B cell (primary cell): ENCODE data around the gene CCDC112. TPM values are rescaled to one million over a fixed set of nuclear protein-coding genes. Genes with fewer than 3 reads are reported as not detected.
A peak's percentile ranks its signal among the peaks of the same experiment; 100 is the strongest.

ENCODE experiments used
- ATAC-seq: fragments of 200-7000 bp; cut with Tn5 transposase; one replicate; pipeline ENCODE4 v1.10.0; 2021; ENCODE audit warnings: low read depth, mild to moderate bottlenecking, moderate number of reproducible peaks, moderate library complexity
- CTCF ChIA-PET: fragments of 350-600 bp; sonication (Branson Sonifier 250); formaldehyde crosslinking; loops from one replicate; lab custom pipeline; 2021; ENCODE audit warnings: antibody characterized with exemption, inconsistent platforms; lab: Charles Lee
- POLR2A ChIA-PET: fragments of 350-600 bp; sonication (Branson Sonifier 250); formaldehyde crosslinking; loops from one replicate; lab custom pipeline; 2021; ENCODE audit warnings: antibody characterized with exemption; lab: Charles Lee
- DNase-seq: peaks from one replicate; pipeline ENCODE4 v3.0.0; 2013
- H2AFZ ChIP-seq: 2 replicates; pipeline ENCODE4 v1.6.1; 2012; ENCODE audit warnings: mild to moderate bottlenecking, low read depth, low read length; ENCODE audit not compliant: insufficient read depth, poor library complexity, severe bottlenecking
- H3K27ac ChIP-seq, 2 donors: 1 replicate in 1 of 2; 2 replicates in 1 of 2; pipeline ENCODE4 v1.5.1; 2012 to 2013; ENCODE audit warnings: low read length in 2 of 2, mild to moderate bottlenecking in 2 of 2, moderate library complexity in 1 of 2
- H3K27me3 ChIP-seq, 4 experiments: fragments of 200-600 bp in 1 of 4; sonication (generic) in 1 of 4; replicated peaks in 1 of 4; 1 replicate in 2 of 4; 2 replicates in 2 of 4; pipeline versions ENCODE4 v1.6.1 to v1.7.0; 2013 to 2016; ENCODE audit warnings: low read length in 3 of 4, mild to moderate bottlenecking in 2 of 4, mixed read lengths in 1 of 4, moderate library complexity in 1 of 4; ENCODE audit not compliant: insufficient read depth in 4 of 4, control insufficient read depth in 3 of 4; ENCODE audit errors: control extremely low read depth in 1 of 4
- H3K36me3 ChIP-seq, 2 experiments: replicated peaks in 1 of 2; 1 replicate in 1 of 2; 2 replicates in 1 of 2; pipeline versions ENCODE4 v1.6.1 to v1.7.1; 2013; ENCODE audit warnings: low read length in 1 of 2; ENCODE audit not compliant: insufficient read depth in 2 of 2, control insufficient read depth in 1 of 2; ENCODE audit errors: control extremely low read depth in 1 of 2, extremely low read depth in 1 of 2
- H3K4me1 ChIP-seq, 2 donors: fragments of 200-600 bp in 1 of 2; sonication (generic) in 1 of 2; 1 replicate in 1 of 2; 2 replicates in 1 of 2; pipeline versions ENCODE4 v1.5.1 to v1.6.1; 2013 to 2017; ENCODE audit warnings: low read length in 2 of 2; ENCODE audit not compliant: control insufficient read depth in 2 of 2, insufficient read depth in 2 of 2
- H3K4me2 ChIP-seq: replicated peaks from 2 replicates; pipeline ENCODE3; 2012; ENCODE audit warnings: mild to moderate bottlenecking, low read depth, low read length; ENCODE audit not compliant: poor library complexity, severe bottlenecking
- H3K4me3 ChIP-seq, 5 experiments: fragments of 200-600 bp in 1 of 5; sonication (generic) in 1 of 5; 1 replicate in 3 of 5; 2 replicates in 2 of 5; pipeline versions ENCODE4 v1.5.1 to v1.7.0; 2011 to 2016; ENCODE audit warnings: low read length in 4 of 5, mild to moderate bottlenecking in 4 of 5, low read depth in 2 of 5, control low read depth in 1 of 5, moderate library complexity in 1 of 5; ENCODE audit not compliant: insufficient read depth in 1 of 5; ENCODE audit errors: control extremely low read depth in 1 of 5, extremely low read depth in 1 of 5
- H3K79me2 ChIP-seq: fragments of 200-600 bp; sonication (generic); one replicate; pipeline ENCODE4 v1.6.0; 2016; ENCODE audit warnings: low read length; ENCODE audit not compliant: control insufficient read depth, insufficient read depth
- H3K9ac ChIP-seq: fragments of 200-600 bp; sonication (generic); 2 replicates; pipeline ENCODE4 v1.6.1; 2017; ENCODE audit warnings: mild to moderate bottlenecking, low read length, moderate library complexity
- H3K9me3 ChIP-seq, 3 donors: one replicate each; pipeline versions ENCODE4 v1.6.1 to v1.7.1; 2013; ENCODE audit warnings: low read length in 2 of 3; ENCODE audit not compliant: control insufficient read depth in 2 of 3, insufficient read depth in 1 of 3; ENCODE audit errors: control extremely low read depth in 1 of 3
- H4K20me1 ChIP-seq: 2 replicates; pipeline ENCODE4 v1.6.0; 2012; ENCODE audit warnings: mild to moderate bottlenecking, low read length; ENCODE audit not compliant: insufficient read depth, control insufficient read depth, poor library complexity, severe bottlenecking
- H3K27ac Mint-ChIP-seq: one replicate; pipeline ENCODE4 v1.8.0; 2021; ENCODE audit warnings: mixed read lengths
- H3K27me3 Mint-ChIP-seq: one replicate; pipeline ENCODE4 v1.8.0; 2021; ENCODE audit warnings: mixed read lengths
- H3K4me1 Mint-ChIP-seq: one replicate; pipeline ENCODE4 v1.8.0; 2021; ENCODE audit warnings: mixed read lengths
- H3K4me3 Mint-ChIP-seq: one replicate; pipeline ENCODE4 v1.8.0; 2021; ENCODE audit warnings: mixed read lengths
- H3K9me3 Mint-ChIP-seq: one replicate; pipeline ENCODE4 v1.8.0; 2022; ENCODE audit warnings: mixed read lengths; ENCODE audit not compliant: insufficient read depth
- CTCF ChIP-seq: fragments of 200-600 bp; IDR thresholded peaks from one replicate; pipeline ENCODE4 v1.8.0; 2022; ENCODE audit warnings: antibody characterized with exemption, mild to moderate bottlenecking
- EZH2 ChIP-seq: IDR thresholded peaks from 2 replicates; pipeline ENCODE4 v1.6.1; 2012; ENCODE audit warnings: borderline replicate concordance, low read depth, mild to moderate bottlenecking, moderate library complexity, low read length; ENCODE audit not compliant: insufficient read depth, poor library complexity, severe bottlenecking
- WGBS: methylation state at CpG from one replicate; pipeline ENCODE4 v1.1.5; 2013; ENCODE audit warnings: missing lambda C conversion rate; ENCODE audit not compliant: insufficient coverage; 5-methylcytosine and 5-hydroxymethylcytosine counted together
- intact Hi-C: fragments of 100-400 bp; cut with micrococcal nuclease; formaldehyde crosslinking; loops from one replicate; pipeline ENCODE4 v1.10.0; 2022
- polyA plus RNA-seq: library from polyadenylated mRNA; depleted of rRNA; stranded (reverse); fragments of >200 nt; gene quantifications from 2 replicates; pipeline ENCODE4 v1.2.3, GENCODE V29; 2012
- total RNA-seq, 2 donors: library from RNA; stranded (reverse); fragments of 120-200 nt in 1 of 2; gene quantifications; 1 replicate in 1 of 2; 2 replicates in 1 of 2; pipeline versions ENCODE4 v1.2.3 to v1.2.4, GENCODE V29; 2013 to 2022

Gene CCDC112
- total and polyA plus RNA-seq, 2 donors (not counting 1 experiment from before 2014, with no cell fraction given) = 3.7 to 9.6 TPM

DNA sequence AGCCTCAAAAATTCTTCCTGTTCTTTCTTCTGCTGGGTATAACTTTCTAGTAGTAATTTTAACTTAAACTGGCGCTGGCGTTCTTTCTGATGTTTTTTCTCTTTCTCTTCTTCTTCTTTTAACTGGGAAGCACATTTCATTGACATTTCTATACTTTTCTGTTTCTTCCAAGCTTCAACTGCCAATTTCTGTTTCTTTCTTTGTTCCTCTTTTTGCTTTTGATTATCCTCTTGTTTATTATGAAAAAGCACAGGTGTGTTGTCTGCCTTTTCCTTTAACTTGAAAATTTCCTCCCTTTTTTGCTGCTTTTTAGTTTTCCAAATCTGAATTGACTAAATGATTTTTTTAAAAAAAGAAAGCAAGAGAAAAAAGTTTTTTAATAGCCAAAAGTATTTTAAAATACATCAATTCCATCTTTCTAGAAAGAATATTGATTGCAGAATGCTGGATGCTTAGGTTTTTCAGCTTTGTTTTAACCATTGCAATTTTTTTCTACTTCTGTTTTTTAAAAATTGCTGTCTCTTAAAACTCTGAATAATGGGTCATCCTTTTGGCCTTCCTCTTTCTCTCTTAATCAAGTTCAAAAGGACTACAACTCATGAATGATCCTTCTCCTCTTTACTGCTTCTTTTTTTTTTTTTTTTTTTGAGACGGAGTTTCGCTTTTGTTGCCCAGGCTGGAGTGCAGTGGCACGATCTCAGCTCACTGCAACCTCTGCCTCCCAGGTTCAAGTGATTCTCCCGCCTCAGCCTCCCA, 25.0 kb downstream of the CCDC112 start:
- POLR2A ChIA-PET = interaction anchor here (0.7 kb wide), 3 partner anchors 8 to 307 kb away, joined by 4 to 5 read pairs (median 5); no protein-coding TSS in a partner anchor
- ATAC-seq = peak; percentile 33
- Histone ChIP-seq H2AFZ (peak overlapping the region; percentile 20), H3K79me2 (no peaks in the 10 kb centered on the region), H3K27ac (peak overlapping the region; percentile 48 to 65), H3K9me3 (no peaks in the 10 kb centered on the region), H3K4me3 (peak overlapping the region in 1 of 5 experiments; percentile 34), H3K36me3 (no peaks in the 10 kb centered on the region), H3K9ac (peak overlapping the region; percentile 33), H4K20me1 (no peaks in the 10 kb centered on the region), H3K4me1 (peaks cover 34 to 38% of the 10 kb centered on the region in 2 donors), H3K4me2 (peak overlapping the region; percentile 61), H3K27me3 (no peaks in the 10 kb centered on the region)
- WGBS = 100% methylated on average over 1 of the region's 6 CpGs
- Mint-ChIP-seq H3K27me3 (no peaks in the 10 kb centered on the region), H3K27ac (peak overlapping the region; percentile 59), H3K4me1 (peaks cover 44% of the 10 kb centered on the region), H3K9me3 (no peaks in the 10 kb centered on the region), H3K4me3 (peak overlapping the region; percentile 52)
- CTCF ChIA-PET = interaction anchor here (0.7 to 1.3 kb wide), 2 partner anchors 174 to 302 kb away, joined by 3 read pairs; no protein-coding TSS in a partner anchor
- TF ChIP-seq CTCF = no peak
- intact Hi-C loops = loop anchor here (2.0 kb wide), 1 partner anchor 15 kb away; no protein-coding TSS in a partner anchor
- peak; percentile 16 for DNase-seq

GRCh38 chr5:115267617-115268016, 28.8 kb downstream of the CCDC112 start:
- Histone ChIP-seq H3K4me3 (no peak overlapping the region), H3K27me3 (no peaks in the 10 kb centered on the region), H3K79me2 (no peaks in the 10 kb centered on the region), H2AFZ (no peak overlapping the region), H3K4me2 (no peak overlapping the region), H3K36me3 (no peaks in the 10 kb centered on the region), H3K9me3 (no peaks in the 10 kb centered on the region), H3K27ac (no peak overlapping the region), H4K20me1 (no peaks in the 10 kb centered on the region), H3K4me1 (peaks cover 25% of the 10 kb centered on the region in 2 donors), H3K9ac (no peak overlapping the region)
- ATAC-seq (no peak), DNase-seq (no peak)
- Mint-ChIP-seq H3K27me3 (no peaks in the 10 kb centered on the region), H3K27ac (no peak overlapping the region), H3K9me3 (no peaks in the 10 kb centered on the region), H3K4me1 (peaks cover 28% of the 10 kb centered on the region), H3K4me3 (no peak overlapping the region)
- POLR2A ChIA-PET = no interaction called here
- TF ChIP-seq EZH2 = no peak
- no peak for TF ChIP-seq CTCF
- intact Hi-C loops = no loop called here
- CTCF ChIA-PET = interaction anchor here (1.0 kb wide), 1 partner anchor 28 kb away, joined by 3 read pairs; no protein-coding TSS in a partner anchor
